GM23338 (cell line): ENCODE data around the gene RFX2. TPM values are rescaled to one million over a fixed set of nuclear protein-coding genes. Genes with fewer than 3 reads are reported as not detected.
"Not testable (repeated sequence)": the region's sequence is repeated elsewhere in the genome, so short reads cannot be mapped to it uniquely, and the experiment has no call there.

ENCODE experiments used
- ATAC-seq: fragments of 200-7000 bp; cut with Tn5 transposase; 3 replicates; pipeline ENCODE4 v1.9.1; 2020
- DNase-seq: peaks from one replicate; pipeline ENCODE4 v3.0.0-alpha.2; 2015; ENCODE audit warnings: low spot score
- H2AFZ ChIP-seq: fragments of 200-600 bp; sonication (generic); 2 replicates; pipeline ENCODE4 v1.8.0; 2016; ENCODE audit warnings: antibody characterized with exemption, mild to moderate bottlenecking, moderate library complexity
- H3F3A ChIP-seq: fragments of 200-600 bp; sonication (generic); replicated peaks from 2 replicates; pipeline ENCODE4 v1.8.0; 2017; ENCODE audit warnings: antibody characterized with exemption, mixed run types, low read depth
- H3K27ac ChIP-seq: fragments of 200-600 bp; sonication (generic); 2 replicates; pipeline ENCODE4 v1.6.1; 2016; ENCODE audit warnings: low read depth
- H3K27me3 ChIP-seq: fragments of 200-600 bp; sonication (generic); 2 replicates; pipeline ENCODE4 v1.8.0; 2016; ENCODE audit warnings: mild to moderate bottlenecking, mixed run types, moderate library complexity; ENCODE audit not compliant: insufficient read depth
- H3K36me3 ChIP-seq: fragments of 200-600 bp; sonication (generic); 2 replicates; pipeline ENCODE4 v1.8.0; 2016; ENCODE audit warnings: mild to moderate bottlenecking; ENCODE audit not compliant: insufficient read depth
- H3K4me1 ChIP-seq: fragments of 200-600 bp; sonication (generic); 2 replicates; pipeline ENCODE4 v1.8.0; 2016; ENCODE audit warnings: mild to moderate bottlenecking, moderate library complexity; ENCODE audit not compliant: insufficient read depth
- H3K4me2 ChIP-seq: fragments of 200-600 bp; sonication (generic); 2 replicates; pipeline ENCODE4 v1.7.1; 2017; ENCODE audit warnings: mixed run types
- H3K4me3 ChIP-seq: fragments of 200-600 bp; sonication (generic); 2 replicates; pipeline ENCODE4 v1.6.1; 2016; ENCODE audit warnings: mixed run types
- H3K79me2 ChIP-seq: fragments of 200-600 bp; sonication (generic); replicated peaks from 2 replicates; pipeline ENCODE4 v1.8.0; 2017; ENCODE audit warnings: mild to moderate bottlenecking; ENCODE audit not compliant: insufficient read depth
- H3K9me2 ChIP-seq: fragments of 200-600 bp; sonication (generic); 2 replicates; pipeline ENCODE4 v1.8.0; 2017; ENCODE audit not compliant: insufficient read depth
- H4K20me1 ChIP-seq: fragments of 200-600 bp; sonication (generic); replicated peaks from 2 replicates; pipeline ENCODE4 v1.8.0; 2017; ENCODE audit warnings: mild to moderate bottlenecking; ENCODE audit not compliant: insufficient read depth
- H3K27ac Mint-ChIP-seq: 2 replicates; pipeline ENCODE4 v1.8.0; 2020; ENCODE audit warnings: inconsistent platforms, mild to moderate bottlenecking, moderate library complexity, mixed read lengths
- H3K27me3 Mint-ChIP-seq: 3 replicates; pipeline ENCODE4 v1.8.0; 2022; ENCODE audit warnings: low read depth, mild to moderate bottlenecking, moderate library complexity, mixed read lengths, inconsistent platforms; ENCODE audit not compliant: insufficient read depth, poor library complexity
- H3K36me3 Mint-ChIP-seq: 3 replicates; pipeline ENCODE4 v1.8.0; 2021; ENCODE audit warnings: low read depth, mild to moderate bottlenecking, inconsistent platforms, moderate library complexity, mixed read lengths
- H3K4me1 Mint-ChIP-seq: 3 replicates; pipeline ENCODE4 v1.8.0; 2020; ENCODE audit warnings: mild to moderate bottlenecking, inconsistent platforms, mixed read lengths
- H3K4me3 Mint-ChIP-seq: 3 replicates; pipeline ENCODE4 v1.8.0; 2021; ENCODE audit warnings: moderate library complexity, mild to moderate bottlenecking, inconsistent platforms, mixed read lengths
- H3K9me3 Mint-ChIP-seq: 3 replicates; pipeline ENCODE4 v1.8.0; 2020; ENCODE audit warnings: moderate library complexity, mild to moderate bottlenecking, inconsistent platforms, mixed read lengths
- CREB1 ChIP-seq: fragments of 250-450 bp; sonication (Bioruptor Pico); IDR thresholded peaks from 2 replicates; pipeline ENCODE4 v1.5.0; 2020; ENCODE audit warnings: low read depth, mild to moderate bottlenecking, moderate library complexity
- EZH2 ChIP-seq: fragments of 200-600 bp; sonication (generic); IDR thresholded peaks from one replicate; pipeline ENCODE4 v1.8.0; 2017; ENCODE audit warnings: antibody characterized with exemption, mild to moderate bottlenecking, low read depth; ENCODE audit not compliant: unreplicated experiment
- EZH2phosphoT487 ChIP-seq: fragments of 200-600 bp; sonication (generic); IDR thresholded peaks from one replicate; pipeline ENCODE4 v1.8.1; 2018; ENCODE audit warnings: antibody characterized with exemption; ENCODE audit not compliant: unreplicated experiment
- JUNB ChIP-seq: IDR thresholded peaks from one replicate; pipeline ENCODE4 v1.6.1; 2016; ENCODE audit warnings: antibody characterized with exemption; ENCODE audit not compliant: unreplicated experiment
- STAT1 ChIP-seq: IDR thresholded peaks from one replicate; pipeline ENCODE4 v1.6.1; 2016; ENCODE audit warnings: antibody characterized with exemption; ENCODE audit not compliant: unreplicated experiment
- polyA plus RNA-seq: library from polyadenylated mRNA; unstranded; fragments of >200 nt; fragmentation: Nextera tagmentation; extraction: Ambion mirVana; gene quantifications from 2 replicates; pipeline ENCODE4 v1.2.1, GENCODE V29; 2016
- total RNA-seq: library from RNA; depleted of rRNA; stranded (reverse); fragments of >200 nt; shearing (Covaris generic); gene quantifications from 2 replicates; pipeline ENCODE4 v1.2.3, GENCODE V29; 2014
- TF ChIP-seq, protein P1 (sequence below), 2 experiments: fragments of 200-600 bp in 1 of 2; sonication (generic) in 1 of 2; conservative IDR thresholded peaks; 2 replicates each; pipeline versions ENCODE4 v1.5.1 to v1.6.1; 2016 to 2017; ENCODE audit warnings: antibody characterized with exemption in 2 of 2, low read depth in 2 of 2, mild to moderate bottlenecking in 2 of 2, moderate library complexity in 1 of 2

Gene RFX2
- total and polyA plus RNA-seq, 2 experiments from 2014 or later: 4.6 to 13.0 TPM

DNA sequence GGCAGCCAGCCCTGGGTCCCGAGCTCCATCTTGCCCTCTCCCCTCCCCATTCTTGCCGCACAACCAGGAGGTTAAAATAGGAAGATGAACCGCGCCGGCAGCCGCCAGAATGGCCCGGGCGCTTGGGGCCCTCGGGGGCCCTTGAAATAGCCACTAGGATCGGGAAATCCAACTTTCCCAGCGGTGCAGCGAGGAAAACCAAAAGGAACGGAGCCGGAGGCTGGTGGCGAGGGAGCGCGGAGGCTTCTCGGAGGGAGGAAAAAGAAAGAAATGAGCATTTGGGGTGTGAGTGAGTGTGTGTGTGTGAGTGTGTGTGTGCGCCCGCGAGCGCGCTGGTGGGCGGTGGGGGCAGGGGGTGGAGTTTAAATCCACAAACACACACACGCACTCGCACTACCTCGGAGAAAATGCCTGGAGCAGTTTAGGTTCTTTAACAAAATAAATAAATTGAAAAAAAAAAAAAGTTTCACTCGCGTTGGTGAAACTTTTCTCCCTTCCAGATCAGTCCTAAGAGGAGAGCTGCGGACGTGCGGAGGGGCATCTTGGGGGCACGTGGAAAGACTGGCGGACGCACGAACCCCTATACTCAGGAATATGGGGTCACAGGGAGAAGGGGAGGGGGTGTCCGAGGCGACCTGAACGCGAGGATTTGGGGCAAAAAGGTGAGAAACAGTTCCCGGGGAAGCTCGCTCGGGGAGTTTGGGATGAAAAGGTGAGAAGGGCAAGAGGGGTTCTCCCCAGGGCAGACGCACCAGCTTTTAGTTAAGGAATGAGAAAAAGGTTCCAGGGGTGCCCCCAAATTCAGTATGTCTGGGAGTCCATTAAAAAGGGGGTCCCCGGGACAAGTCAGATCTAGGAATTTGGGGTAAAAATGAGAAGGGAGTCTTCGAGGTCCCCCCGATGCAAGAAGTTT lies 1.3 kb downstream of the RFX2 start:
- TF ChIP-seq STAT1 (no peak), EZH2phosphoT487 (no peak), EZH2 (peak; percentile 26), JUNB (no peak)
- TF ChIP-seq, protein P1, sequence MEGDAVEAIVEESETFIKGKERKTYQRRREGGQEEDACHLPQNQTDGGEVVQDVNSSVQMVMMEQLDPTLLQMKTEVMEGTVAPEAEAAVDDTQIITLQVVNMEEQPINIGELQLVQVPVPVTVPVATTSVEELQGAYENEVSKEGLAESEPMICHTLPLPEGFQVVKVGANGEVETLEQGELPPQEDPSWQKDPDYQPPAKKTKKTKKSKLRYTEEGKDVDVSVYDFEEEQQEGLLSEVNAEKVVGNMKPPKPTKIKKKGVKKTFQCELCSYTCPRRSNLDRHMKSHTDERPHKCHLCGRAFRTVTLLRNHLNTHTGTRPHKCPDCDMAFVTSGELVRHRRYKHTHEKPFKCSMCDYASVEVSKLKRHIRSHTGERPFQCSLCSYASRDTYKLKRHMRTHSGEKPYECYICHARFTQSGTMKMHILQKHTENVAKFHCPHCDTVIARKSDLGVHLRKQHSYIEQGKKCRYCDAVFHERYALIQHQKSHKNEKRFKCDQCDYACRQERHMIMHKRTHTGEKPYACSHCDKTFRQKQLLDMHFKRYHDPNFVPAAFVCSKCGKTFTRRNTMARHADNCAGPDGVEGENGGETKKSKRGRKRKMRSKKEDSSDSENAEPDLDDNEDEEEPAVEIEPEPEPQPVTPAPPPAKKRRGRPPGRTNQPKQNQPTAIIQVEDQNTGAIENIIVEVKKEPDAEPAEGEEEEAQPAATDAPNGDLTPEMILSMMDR (conservative IDR thresholded peaks at IDR 0.05; ENCODE audit: low read depth in 2 of 2): no peak
- no peak overlapping the region for H3K27ac ChIP-seq
- Mint-ChIP-seq H3K36me3 (no peaks in the 10 kb centered on the region), H3K27me3 (peaks cover 35% of the 10 kb centered on the region), H3K4me1 (peaks cover 18% of the 10 kb centered on the region), H3K4me3 (peak overlapping the region; percentile 83), H3K27ac (no peak overlapping the region), H3K9me3 (no peaks in the 10 kb centered on the region)
- no peaks in the 10 kb centered on the region for H3K36me3 ChIP-seq
- peaks cover 33% of the 10 kb centered on the region for H3K27me3 ChIP-seq
- H3K4me3 ChIP-seq: peak overlapping the region; percentile 69
- no peaks in the 10 kb centered on the region for H3K79me2 ChIP-seq
- no peaks in the 10 kb centered on the region for H4K20me1 ChIP-seq
- peaks cover 8% of the 10 kb centered on the region; the same call in 1 of the 2 replicates for H3K4me1 ChIP-seq
- peak overlapping the region; percentile 24 for H2AFZ ChIP-seq
- no peaks in the 10 kb centered on the region for H3K9me2 ChIP-seq
- 0 out of 2 replicates have a peak, but pooled peaks cover 4% of the 10 kb centered on the region for H3F3A ChIP-seq
- ATAC-seq (peak; percentile 9), DNase-seq (peak; percentile 64)
- peak overlapping the region; percentile 94 for H3K4me2 ChIP-seq

DNA sequence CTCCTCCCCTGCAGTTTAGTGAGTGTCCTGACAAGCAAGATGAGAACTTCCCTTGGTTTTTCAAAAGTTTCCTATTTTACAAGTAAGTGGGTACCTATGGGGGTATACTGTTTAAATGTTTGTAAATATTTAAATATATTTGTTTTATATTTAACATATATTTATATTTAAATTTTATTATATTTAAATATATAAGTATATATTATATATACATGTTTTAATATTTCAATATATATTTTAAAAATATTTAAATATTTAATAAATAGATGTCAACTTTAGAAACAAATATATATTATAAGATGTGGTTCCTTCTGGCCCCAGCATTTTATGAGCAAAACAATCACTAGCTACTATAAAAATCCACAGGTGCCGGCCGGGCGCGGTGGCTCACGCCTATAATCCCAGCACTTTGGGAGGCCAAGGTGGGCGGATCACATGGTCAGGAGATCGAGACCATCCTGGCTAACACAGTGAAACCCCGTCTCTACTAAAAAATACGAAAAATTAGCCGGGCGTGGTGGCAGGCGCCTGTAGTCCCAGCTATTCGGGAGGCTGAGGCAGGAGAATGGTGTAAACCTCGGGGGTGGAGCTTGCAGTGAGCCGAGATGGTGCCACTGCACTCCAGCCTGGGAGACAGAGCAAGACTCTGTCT lies 3.5 kb downstream of the RFX2 start:
- H3K4me2 ChIP-seq, H3K4me1 ChIP-seq, H3K36me3 Mint-ChIP-seq, H3K4me3 ChIP-seq, H3K9me2 ChIP-seq, H3F3A ChIP-seq, DNase-seq, ATAC-seq, H3K27ac ChIP-seq, H3K36me3 ChIP-seq, H3K79me2 ChIP-seq, H3K9me3 Mint-ChIP-seq, H4K20me1 ChIP-seq, H2AFZ ChIP-seq, H3K27ac Mint-ChIP-seq, H3K4me3 Mint-ChIP-seq: not testable (repeated sequence)
- H3K27me3 ChIP-seq: peaks cover 33% of the 10 kb centered on the region
- Mint-ChIP-seq H3K4me1 (peaks cover 18% of the 10 kb centered on the region), H3K27me3 (peaks cover 36% of the 10 kb centered on the region)

DNA sequence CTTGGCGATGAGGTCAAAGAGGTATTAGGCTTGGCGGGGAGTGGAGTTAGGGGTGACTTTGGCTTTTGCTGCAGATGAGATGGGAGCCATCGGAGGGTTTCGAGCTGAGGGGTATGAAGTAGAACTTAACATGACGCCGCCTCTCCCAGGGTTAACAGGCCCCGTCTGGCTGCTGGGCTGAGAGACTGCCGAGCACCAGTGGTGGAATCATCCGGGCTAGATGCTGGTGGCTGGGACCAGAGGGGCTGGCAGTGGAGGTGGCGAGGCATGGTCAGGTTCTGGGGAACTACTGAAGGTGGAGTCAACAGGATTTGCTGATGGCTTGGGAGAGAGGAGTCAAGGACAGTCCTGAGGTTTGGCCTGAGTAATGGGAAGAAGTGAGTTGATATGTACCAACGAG lies 4.9 kb downstream of the RFX2 start:
- no peaks in the 10 kb centered on the region for H3K36me3 Mint-ChIP-seq
- Histone ChIP-seq H3K4me3 (no peak overlapping the region), H3K79me2 (no peaks in the 10 kb centered on the region), H4K20me1 (no peaks in the 10 kb centered on the region), H2AFZ (no peak overlapping the region), H3K27ac (no peak overlapping the region), H3K27me3 (peaks cover 33% of the 10 kb centered on the region), H3K4me2 (no peak overlapping the region), H3K36me3 (no peaks in the 10 kb centered on the region), H3F3A (no peaks in the 10 kb centered on the region), H3K4me1 (peaks cover 8% of the 10 kb centered on the region; the same call in 1 of the 2 replicates), H3K9me2 (0 out of 2 replicates have a peak, but pooled peaks cover under 1% of the 10 kb centered on the region)
- H3K27ac Mint-ChIP-seq: no peak overlapping the region
- DNase-seq (no peak), ATAC-seq (no peak)
- H3K27me3 Mint-ChIP-seq: peaks cover 29% of the 10 kb centered on the region
- no peak overlapping the region for H3K4me3 Mint-ChIP-seq
- peaks cover 18% of the 10 kb centered on the region for H3K4me1 Mint-ChIP-seq
- H3K9me3 Mint-ChIP-seq: no peaks in the 10 kb centered on the region
- no peak for TF ChIP-seq JUNB
- no peak for TF ChIP-seq CREB1 (CRISPR knock-in tag)
